CD4-positive, alpha-beta T cell treated with Interleukin-21 for 1 hour (primary cell): Measurements from ENCODE around the gene EBNA1BP2.
"Not testable (repeated sequence)": the region's sequence is repeated elsewhere in the genome, so short reads cannot be mapped to it uniquely, and the experiment has no call there.

Source experiments
- DNase-seq: peaks from one replicate; pipeline ENCODE4 v3.0.0-alpha.2; 2020

EBNA1BP2 gene

GRCh38 chr1:43171876-43172526 lies at the start of gene EBNA1BP2, which contains the start of gene CFAP57:
Gene EBNA1BP2 (minus strand): TSS chr1:43172290. CDS start chr1:43172118, 172 bp downstream.
Gene CFAP57 (plus strand): TSS chr1:43172330. CDS start chr1:43172754, 424 bp downstream.
- DNase-seq: peak; percentile 95

GRCh38 chr1:43221797-43222196 lies 49.7 kb upstream of the EBNA1BP2 start:
- no peak for DNase-seq

GRCh38 chr1:43220905-43221778 lies 49.1 kb upstream of the EBNA1BP2 start:
- no peak for DNase-seq

GRCh38 chr1:43217747-43218146 lies 45.7 kb upstream of the EBNA1BP2 start:
- DNase-seq: no peak

- DNase-seq: no peak
These were observed 42.7 kb upstream of the EBNA1BP2 start for GRCh38 chr1:43214501-43215444.

GRCh38 chr1:43208277-43208676 lies 36.2 kb upstream of the EBNA1BP2 start:
- DNase-seq: not testable (repeated sequence)

- DNase-seq: no peak
These were observed 35.3 kb upstream of the EBNA1BP2 start for GRCh38 chr1:43207229-43207853.

GRCh38 chr1:43206600-43207228 lies 34.6 kb upstream of the EBNA1BP2 start:
- no peak for DNase-seq

- no peak for DNase-seq
These were observed 33.6 kb upstream of the EBNA1BP2 start for GRCh38 chr1:43205671-43206070.

GRCh38 chr1:43204394-43204793 lies 32.3 kb upstream of the EBNA1BP2 start:
- no peak for DNase-seq

GRCh38 chr1:43203859-43204258 lies 31.8 kb upstream of the EBNA1BP2 start:
- DNase-seq: no peak

- no peak for DNase-seq
These were observed 27.1 kb upstream of the EBNA1BP2 start for GRCh38 chr1:43199093-43199726.

GRCh38 chr1:43197343-43198127 lies 25.4 kb upstream of the EBNA1BP2 start:
- no peak for DNase-seq

GRCh38 chr1:43194509-43194908 lies 22.4 kb upstream of the EBNA1BP2 start:
- no peak for DNase-seq

- no peak for DNase-seq
These were observed 16.0 kb upstream of the EBNA1BP2 start for GRCh38 chr1:43188106-43188505.

- no peak for DNase-seq
These were observed 12.9 kb upstream of the EBNA1BP2 start for GRCh38 chr1:43184995-43185394.

GRCh38 chr1:43184388-43184787 lies 12.3 kb upstream of the EBNA1BP2 start:
- no peak for DNase-seq

- DNase-seq: no peak
These were observed 5.6 kb upstream of the EBNA1BP2 start for GRCh38 chr1:43177691-43178090.

GRCh38 chr1:43174873-43175272 lies 2.8 kb upstream of the EBNA1BP2 start:
- no peak for DNase-seq

- peak; percentile 90 for DNase-seq
These were observed 460 bp upstream of the EBNA1BP2 start for GRCh38 chr1:43172527-43172972.
